Right lobe of liver (tissue), 4 donors: ENCODE data around the gene OSBPL5.

ENCODE experiments used
- POLR2A ChIP-seq: fragments of 450-650 bp; IDR thresholded peaks from one replicate; pipeline ENCODE4 v1.6.1; 2017; ENCODE audit warnings: antibody characterized with exemption, mild to moderate bottlenecking
- TF ChIP-seq, protein P1 (sequence below), 4 donors: fragments of 200-600 bp in 3 of 4; fragments of 450-650 bp in 1 of 4; IDR thresholded peaks; one replicate each; pipeline versions ENCODE4 v1.5.1 to v1.8.0; 2016 to 2022; ENCODE audit warnings: antibody characterized with exemption in 4 of 4, mild to moderate bottlenecking in 2 of 4
- donor health status: DM: no; HTN: no; CAD: no.
- donor health status: DM: no; HTN: no; CAD: no.
- donor health status: DM: no; HTN: yes; CAD: no.

DNA sequence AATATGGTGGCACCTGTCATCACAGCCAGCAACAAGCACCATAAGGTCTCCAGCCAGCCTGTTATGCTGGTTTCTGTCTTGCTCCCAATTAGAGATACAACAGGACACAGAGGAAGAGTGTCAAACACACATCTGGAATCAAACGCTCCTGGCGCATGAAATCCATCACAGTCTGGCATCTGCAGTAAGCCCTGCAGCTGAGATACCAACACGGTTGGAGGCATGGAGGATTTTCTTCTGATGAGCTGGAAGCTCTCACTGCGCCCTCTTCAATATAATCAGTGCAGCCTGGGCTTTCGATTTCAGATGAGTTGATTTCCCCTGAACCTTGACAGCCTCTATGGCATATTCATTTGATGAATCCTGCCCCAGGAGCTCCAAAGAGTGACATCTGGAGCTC lies 80.1 kb downstream of the OSBPL5 start:
- TF ChIP-seq, protein P1, sequence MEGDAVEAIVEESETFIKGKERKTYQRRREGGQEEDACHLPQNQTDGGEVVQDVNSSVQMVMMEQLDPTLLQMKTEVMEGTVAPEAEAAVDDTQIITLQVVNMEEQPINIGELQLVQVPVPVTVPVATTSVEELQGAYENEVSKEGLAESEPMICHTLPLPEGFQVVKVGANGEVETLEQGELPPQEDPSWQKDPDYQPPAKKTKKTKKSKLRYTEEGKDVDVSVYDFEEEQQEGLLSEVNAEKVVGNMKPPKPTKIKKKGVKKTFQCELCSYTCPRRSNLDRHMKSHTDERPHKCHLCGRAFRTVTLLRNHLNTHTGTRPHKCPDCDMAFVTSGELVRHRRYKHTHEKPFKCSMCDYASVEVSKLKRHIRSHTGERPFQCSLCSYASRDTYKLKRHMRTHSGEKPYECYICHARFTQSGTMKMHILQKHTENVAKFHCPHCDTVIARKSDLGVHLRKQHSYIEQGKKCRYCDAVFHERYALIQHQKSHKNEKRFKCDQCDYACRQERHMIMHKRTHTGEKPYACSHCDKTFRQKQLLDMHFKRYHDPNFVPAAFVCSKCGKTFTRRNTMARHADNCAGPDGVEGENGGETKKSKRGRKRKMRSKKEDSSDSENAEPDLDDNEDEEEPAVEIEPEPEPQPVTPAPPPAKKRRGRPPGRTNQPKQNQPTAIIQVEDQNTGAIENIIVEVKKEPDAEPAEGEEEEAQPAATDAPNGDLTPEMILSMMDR (IDR thresholded peaks at IDR 0.05), result no peak
- no peak for TF ChIP-seq POLR2A
